Transverse colon (tissue), 4 donors: ENCODE data around the gene DPEP3.

Experiments used
- CTCF ChIP-seq, 5 experiments: fragments of 200-600 bp in 3 of 5; fragments of 450-650 bp in 2 of 5; sonication (generic) in 3 of 5; IDR thresholded peaks; 1 replicate in 2 of 5; 2 replicates in 3 of 5; pipeline ENCODE4 v1.5.1; 2016 to 2017; ENCODE audit warnings: antibody characterized with exemption in 5 of 5, inconsistent platforms in 3 of 5, mild to moderate bottlenecking in 2 of 5, moderate library complexity in 1 of 5
- POLR2AphosphoS5 ChIP-seq, 3 donors: sonication (generic); formaldehyde crosslinking; IDR thresholded peaks; one replicate each; pipeline ENCODE4 v1.6.1; 2016; ENCODE audit warnings: antibody characterized with exemption in 3 of 3

GRCh38 chr16:67966549-67967182 is 13.6 kb downstream of the DPEP3 start:
- TF ChIP-seq CTCF (IDR thresholded peaks at IDR 0.05) (no peak), POLR2AphosphoS5 (IDR thresholded peaks at IDR 0.05) (no peak)
